ENCODE measurements around the gene RSPH1.
A peak's percentile ranks its signal among the peaks of the same experiment; 100 is the strongest.

Gene RSPH1

DNA sequence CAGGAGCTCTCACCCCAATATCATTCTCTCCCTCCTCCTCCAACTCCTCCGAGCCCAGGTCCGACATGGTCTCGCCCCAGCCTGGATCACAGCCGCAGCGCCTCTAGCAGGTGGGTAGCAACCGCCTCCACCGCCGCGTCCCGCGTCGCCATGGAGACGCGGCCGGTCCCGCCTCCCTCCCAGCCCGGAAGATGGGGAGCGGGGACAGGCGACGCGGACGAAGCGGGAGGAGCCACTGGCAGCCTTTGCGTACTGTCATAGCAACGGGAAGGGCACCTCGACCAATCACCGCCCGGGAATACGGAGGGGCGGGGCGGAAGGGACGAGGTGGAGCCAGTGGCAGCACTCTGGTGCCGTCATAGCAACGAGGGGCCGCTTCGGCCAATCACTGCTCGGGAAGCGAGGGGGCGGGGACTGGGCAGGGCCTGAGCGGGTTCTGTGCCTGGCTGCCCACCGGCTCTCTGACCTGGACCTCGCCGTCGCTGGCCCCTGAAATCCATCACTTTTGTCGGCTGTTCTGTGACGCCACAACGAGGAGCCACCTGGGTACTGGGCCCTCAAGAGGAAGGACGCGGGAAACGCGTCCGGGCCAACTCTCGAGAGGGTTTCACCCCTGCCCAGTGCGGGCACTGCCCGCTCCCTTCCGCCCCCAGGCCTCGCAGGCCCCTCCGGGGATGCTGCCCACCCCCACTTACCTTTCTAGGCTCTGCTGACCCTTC is at the start of gene RSPH1:
Gene RSPH1 (minus strand): TSS at position 105 of the 719 bp plus-strand sequence. CDS start 38 bp downstream, at position 67.
- in situ Hi-C loops (cut with HindIII; ENCODE audit: low pct_ligation_motif_present, low pct_unique_long_range_greater_than_20kb, low sequenced_read_pairs) = no loop called here

DNA sequence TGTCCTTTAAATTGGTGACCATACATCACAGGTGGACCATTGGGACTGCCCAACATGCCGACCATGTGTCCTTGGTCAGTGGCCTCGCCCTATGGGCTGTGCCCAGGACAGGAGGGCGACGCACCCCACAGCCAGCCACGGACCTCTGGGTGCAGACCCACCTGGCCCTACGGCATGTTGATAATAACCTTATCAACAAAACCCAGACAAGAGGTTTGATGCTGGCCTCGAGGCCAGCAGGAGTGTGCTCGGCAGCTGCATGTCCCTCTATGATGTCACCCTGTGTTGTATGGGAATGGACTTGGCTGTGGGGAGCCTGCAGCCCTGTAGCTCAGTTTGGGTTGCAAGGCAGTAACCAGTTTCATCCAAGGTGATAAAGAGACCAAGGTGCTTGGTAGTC is 49.7 kb upstream of the RSPH1 start:
- in situ Hi-C loops (cut with HindIII; ENCODE audit: low pct_ligation_motif_present, low pct_unique_long_range_greater_than_20kb, low sequenced_read_pairs) = no loop called here
- DNase-seq = no peak

More for the DNA sequence above, at the start of gene RSPH1:
- peak; percentile 96 for DNase-seq

DNA sequence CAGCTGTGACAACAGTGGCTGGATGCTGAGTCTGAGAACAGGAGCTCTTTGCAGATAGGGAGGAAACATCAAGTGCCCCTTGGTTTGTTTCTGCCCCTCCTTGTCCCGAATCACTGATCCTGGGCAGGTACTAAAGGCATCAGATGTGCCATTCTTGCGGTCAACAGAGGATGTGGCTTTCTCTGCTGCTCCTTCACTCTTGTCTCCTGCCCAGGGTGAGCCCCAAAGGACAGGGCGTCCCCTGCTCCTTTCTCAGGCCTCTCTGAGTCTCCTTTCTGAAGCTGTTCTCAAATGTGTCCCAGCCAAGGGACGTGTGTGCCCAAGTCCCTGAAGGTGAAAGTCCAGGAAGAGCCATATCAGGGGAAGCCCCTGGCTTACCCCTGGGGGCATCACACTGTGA is 49.3 kb upstream of the RSPH1 start:
- no peak for DNase-seq

DNA sequence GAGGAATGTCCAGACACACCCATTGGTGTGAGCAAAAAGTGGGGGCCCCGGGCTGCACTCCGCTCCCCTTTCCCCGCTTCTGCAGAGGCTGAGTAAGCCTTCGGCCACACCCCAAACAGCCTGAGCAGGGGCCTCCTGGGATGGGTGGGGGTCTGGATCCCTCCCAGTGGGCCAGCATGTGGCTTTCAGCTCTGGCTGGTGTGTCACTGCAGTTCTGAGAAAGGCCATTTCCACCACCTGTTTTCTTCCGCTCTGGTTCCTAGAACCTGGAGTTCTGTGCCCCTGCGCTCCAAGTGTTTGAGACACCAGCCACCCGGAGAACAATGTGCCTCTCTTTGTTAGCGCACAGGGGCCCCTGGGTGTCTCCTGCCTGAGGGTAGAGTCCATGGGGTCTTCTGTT is 48.5 kb upstream of the RSPH1 start:
- in situ Hi-C loops (cut with HindIII; ENCODE audit: low pct_ligation_motif_present, low pct_unique_long_range_greater_than_20kb, low sequenced_read_pairs) = no loop called here
- DNase-seq = no peak

More for the DNA sequence above, 49.3 kb upstream of the RSPH1 start:
- in situ Hi-C loops (cut with HindIII; ENCODE audit: low pct_ligation_motif_present, low pct_unique_long_range_greater_than_20kb, low sequenced_read_pairs) = no loop called here

DNA sequence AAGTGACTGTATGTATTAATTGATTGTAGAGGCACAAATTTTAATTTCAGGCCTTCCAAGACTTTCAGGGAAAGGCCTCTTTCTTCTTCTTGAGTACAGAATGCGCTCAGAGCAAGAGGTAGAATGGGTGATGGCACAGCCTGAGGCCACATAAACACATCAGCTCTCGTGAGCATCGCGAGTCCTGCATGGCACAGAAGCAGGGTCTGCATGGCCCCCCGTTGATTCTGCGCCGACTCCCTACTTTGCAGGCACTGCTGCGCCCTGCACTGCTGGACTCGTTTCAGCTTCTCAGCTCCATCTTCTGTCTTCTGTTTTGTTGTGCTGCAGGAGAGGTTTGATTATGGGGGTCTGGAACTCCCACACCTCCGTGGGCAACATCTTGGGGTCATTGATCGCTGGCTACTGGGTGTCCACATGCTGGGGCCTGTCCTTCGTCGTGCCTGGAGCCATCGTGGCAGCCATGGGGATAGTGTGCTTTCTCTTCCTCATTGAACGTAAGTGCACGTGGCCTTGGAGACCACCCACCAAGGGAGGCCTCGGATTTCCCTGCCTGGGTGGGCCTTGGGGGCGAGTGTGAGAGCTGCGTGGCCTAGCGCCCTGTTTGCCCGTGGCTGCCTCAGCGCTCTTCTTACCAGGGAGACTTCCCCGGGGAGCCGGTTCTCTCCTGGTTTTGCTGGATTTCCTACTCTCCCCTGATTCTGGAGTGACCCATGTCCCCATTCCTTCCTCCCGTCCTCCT is 47.3 kb upstream of the RSPH1 start:
- in situ Hi-C loops (cut with HindIII; ENCODE audit: low pct_ligation_motif_present, low pct_unique_long_range_greater_than_20kb, low sequenced_read_pairs) = no loop called here

DNA sequence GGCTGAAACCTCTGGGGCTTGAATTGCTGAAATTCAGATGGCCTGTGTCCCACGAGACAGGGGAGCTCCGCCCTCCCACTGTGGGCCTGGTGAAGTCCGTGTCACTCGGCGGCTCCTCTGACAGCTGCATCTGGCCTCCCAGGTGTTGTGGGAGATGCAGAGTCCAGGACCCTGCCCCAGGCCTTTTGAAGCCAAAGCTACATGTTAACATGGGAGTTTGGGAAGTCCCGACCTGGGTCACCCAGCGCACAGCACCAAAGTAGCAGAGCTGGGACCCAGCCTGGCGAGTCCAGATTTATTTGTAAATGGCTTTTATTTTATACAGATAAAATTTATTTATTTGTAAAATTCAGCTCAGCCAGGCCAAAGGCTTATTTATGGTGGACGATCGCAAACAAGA is 46.6 kb upstream of the RSPH1 start:
- in situ Hi-C loops (cut with HindIII; ENCODE audit: low pct_ligation_motif_present, low pct_unique_long_range_greater_than_20kb, low sequenced_read_pairs) = no loop called here
- DNase-seq = no peak

More for the DNA sequence above, 47.3 kb upstream of the RSPH1 start:
- DNase-seq = no peak

DNA sequence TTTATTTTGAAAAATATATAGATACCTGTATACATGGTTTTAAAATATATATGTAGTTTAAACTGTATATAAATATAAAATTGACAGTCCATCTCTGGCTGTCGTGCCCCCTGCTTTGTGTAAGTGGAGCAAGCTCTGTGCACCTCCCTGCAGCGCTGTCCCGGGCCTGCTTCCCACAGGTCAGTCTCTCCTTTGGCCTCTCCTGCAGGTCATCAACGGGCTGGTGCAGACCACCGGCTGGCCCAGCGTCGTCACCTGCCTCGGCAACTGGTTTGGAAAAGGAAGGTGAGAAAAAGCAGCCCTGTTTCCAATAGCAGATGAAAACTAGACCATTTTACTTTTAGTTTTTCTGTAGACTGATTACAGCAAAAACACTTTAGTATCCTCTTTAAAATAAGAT is 46.2 kb upstream of the RSPH1 start:
- no peak for DNase-seq
- in situ Hi-C loops (cut with HindIII; ENCODE audit: low pct_ligation_motif_present, low pct_unique_long_range_greater_than_20kb, low sequenced_read_pairs) = no loop called here

DNA sequence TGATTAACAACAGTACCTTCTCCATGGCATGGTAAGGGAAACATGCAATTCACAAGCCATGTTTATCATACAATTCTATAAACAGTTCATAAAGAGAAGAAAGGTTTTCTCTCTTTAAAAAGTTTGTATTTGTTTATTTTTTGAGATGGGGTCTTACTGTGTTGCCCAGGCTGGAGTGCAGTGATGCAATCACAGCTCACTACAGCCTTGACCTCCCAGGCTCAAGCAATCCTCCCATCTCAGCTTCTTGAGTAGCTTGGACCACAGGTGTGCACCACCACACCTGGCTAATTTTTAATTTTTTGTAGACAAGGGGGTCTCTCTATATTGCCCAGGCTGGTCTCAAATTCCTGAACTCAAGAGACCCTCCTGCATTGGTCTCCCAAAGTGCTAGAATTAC is 45.6 kb upstream of the RSPH1 start:
- DNase-seq = no peak
- in situ Hi-C loops (cut with HindIII; ENCODE audit: low pct_ligation_motif_present, low pct_unique_long_range_greater_than_20kb, low sequenced_read_pairs) = no loop called here

DNA sequence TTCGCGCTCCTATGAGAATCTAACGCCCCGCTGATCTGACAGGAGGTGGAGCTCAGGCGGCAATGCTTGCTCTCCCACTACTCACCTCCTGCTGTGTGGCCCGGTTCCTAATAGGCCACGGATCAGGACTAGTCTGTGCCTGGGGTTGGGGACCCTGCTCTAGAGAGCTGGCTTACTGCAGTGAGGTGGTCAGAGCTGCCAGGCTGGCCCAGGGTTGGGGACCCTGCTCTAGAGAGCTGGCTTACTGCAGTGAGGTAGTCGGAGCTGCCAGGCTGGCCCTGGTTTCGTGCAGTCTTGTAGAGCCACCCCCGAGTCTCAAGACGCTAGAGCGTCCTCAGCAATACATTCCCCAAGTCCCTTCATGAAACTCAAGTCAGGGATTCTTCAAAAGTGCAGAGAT is 45.1 kb upstream of the RSPH1 start:
- in situ Hi-C loops (cut with HindIII; ENCODE audit: low pct_ligation_motif_present, low pct_unique_long_range_greater_than_20kb, low sequenced_read_pairs) = no loop called here
- no peak for DNase-seq

DNA sequence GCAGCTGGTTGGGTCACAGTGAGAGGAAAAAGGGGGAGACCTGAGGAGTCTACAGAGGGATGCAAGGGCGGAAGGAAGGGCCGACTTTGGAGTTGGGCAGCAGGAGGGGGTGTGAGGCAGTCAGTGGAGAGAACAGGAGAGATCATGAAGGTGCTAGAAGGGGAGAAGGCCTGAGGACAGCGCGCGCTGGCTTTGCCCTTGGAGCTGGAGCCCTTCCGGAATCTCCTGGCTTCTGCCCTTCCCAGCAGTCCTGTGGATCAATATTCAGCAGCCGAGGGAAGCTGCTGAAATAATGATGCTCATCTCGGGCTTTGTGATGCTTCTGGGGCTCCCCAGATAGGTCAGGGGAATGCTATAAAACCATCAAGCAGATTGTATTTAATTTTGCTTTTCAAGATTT is 44.4 kb upstream of the RSPH1 start:
- in situ Hi-C loops (cut with HindIII; ENCODE audit: low pct_ligation_motif_present, low pct_unique_long_range_greater_than_20kb, low sequenced_read_pairs) = no loop called here
- DNase-seq = no peak

DNA sequence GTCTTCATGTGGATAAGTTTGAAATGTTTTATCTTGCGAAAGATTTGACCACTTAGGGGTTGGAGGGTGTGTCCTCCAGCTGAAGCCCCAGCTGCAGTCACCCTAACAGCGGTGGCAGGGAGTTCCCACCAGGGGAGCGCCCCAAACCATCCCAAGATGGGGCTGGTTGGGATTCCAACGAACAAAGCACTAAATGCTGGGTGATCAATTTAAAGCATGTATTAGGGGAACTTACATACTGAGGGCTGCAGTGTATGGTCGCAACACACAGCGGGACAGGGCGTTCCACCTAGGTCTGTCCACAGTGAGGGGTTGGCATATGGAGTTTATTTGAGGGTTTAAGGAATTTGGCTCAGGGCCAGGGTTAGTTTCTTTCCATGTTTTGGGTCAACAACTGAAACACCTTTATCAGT is 43.9 kb upstream of the RSPH1 start:
- peak; percentile 5 for DNase-seq

DNA sequence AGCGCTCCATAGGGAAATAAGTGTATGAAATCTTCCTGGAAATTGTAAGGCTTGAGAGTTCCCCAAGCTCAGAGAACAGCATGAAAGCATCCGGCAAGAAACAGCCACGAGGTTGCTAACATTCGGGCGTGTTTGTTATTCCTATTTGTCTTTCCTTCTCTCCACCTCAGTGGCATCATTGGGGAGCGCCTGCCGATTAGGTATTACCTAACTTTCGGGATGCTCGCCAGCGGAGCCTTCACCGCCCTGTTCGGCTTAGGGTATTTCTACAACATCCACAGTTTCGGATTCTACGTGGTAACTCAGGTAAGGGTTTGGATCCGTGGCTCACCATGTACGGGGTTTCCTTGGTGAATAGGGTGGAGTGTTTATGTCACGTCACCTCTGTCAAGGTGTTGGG is 43.3 kb upstream of the RSPH1 start:
- DNase-seq = no peak
- in situ Hi-C loops (cut with HindIII; ENCODE audit: low pct_ligation_motif_present, low pct_unique_long_range_greater_than_20kb, low sequenced_read_pairs) = no loop called here

More for the DNA sequence above, 43.9 kb upstream of the RSPH1 start:
- in situ Hi-C loops (cut with HindIII; ENCODE audit: low pct_ligation_motif_present, low pct_unique_long_range_greater_than_20kb, low sequenced_read_pairs) = no loop called here

DNA sequence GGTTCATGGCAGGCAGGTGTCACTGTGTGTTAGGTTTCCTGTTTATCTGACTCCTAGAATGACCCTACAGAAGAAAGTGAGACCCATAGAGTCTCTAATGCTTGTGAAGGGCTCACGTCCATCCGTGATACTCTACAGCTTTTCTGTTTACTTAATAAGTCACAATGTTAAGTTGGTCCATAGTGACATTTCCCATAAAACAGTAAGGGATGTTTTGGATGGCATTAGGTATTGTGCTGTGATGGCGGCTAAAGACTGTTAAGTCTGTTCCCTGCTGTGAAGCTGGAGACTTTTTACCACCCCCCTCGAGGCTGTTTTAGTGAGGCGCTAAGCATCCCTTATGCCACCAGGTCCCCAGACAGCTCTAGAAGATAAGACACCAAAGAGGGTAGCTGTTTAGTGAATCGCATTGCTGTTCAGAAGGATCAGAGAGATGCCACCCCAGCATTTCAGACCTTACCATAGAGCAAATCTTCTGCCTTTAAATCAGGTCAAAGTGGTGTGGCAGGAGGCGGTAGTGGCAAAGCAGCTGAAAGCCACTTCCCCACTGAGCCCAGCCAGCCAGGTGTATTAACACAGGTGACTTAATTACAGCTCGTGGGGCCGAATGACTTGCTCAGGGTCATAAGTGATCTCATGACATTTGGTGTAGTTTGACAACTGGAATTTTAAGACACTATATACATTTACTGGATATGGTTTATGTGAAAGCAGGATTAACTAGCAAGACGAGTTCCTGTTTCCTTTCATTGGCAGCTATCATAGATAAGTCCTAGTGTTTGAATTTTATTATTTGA is 42.7 kb upstream of the RSPH1 start:
- DNase-seq = no peak
- in situ Hi-C loops (cut with HindIII; ENCODE audit: low pct_ligation_motif_present, low pct_unique_long_range_greater_than_20kb, low sequenced_read_pairs) = no loop called here

DNA sequence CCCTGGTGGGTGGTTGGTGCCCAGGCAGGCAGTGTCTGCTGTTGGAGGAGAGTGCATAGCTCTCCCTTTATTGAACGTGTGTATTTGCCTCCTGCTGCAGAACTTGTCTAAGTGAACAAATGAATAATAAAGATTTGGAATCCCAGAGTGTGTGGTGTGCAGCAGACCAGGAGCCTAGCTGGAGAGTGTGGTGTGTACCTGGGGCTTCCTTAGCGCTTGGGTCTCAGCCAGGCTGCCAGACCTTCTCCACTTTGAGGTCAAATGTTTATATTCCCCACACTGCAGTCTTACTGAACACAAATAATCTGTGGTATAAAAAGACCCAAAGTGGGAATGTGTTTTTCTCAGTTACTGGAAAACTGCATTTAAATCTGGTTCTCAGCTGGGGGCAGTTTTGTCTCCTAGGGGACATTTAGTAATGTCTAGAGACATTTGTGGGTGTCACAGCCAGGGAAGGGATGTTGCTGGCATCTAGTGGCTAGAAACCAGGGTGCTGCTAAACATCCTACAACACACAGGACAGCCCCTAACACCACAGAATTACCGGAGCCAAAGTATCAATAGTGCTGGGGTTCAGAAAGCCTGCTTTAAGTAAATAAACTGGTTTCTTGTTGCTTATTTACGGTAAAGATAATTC is 41.2 kb upstream of the RSPH1 start:
- DNase-seq = peak; percentile 14
- in situ Hi-C loops (cut with HindIII; ENCODE audit: low pct_ligation_motif_present, low pct_unique_long_range_greater_than_20kb, low sequenced_read_pairs) = no loop called here

DNA sequence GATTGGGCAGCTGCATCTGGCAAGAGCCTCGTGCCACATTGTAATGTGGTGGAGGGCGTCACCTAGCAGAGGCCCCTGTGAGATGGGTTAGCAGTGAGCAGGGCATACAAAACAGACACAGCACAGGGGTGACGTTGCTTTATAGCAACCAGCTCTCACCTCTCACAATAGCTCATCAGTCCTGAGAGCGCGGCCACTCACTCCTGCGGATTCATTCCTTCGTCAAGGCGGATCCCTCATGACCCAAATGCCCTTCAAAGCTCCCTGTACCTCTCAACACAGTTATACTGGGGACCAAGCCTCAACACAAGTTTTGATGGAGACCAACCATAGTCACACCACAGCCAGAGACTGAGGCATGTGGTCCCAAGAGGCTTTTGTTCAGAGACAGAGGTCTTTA is 40.6 kb upstream of the RSPH1 start:
- in situ Hi-C loops (cut with HindIII; ENCODE audit: low pct_ligation_motif_present, low pct_unique_long_range_greater_than_20kb, low sequenced_read_pairs) = no loop called here
- DNase-seq = no peak

DNA sequence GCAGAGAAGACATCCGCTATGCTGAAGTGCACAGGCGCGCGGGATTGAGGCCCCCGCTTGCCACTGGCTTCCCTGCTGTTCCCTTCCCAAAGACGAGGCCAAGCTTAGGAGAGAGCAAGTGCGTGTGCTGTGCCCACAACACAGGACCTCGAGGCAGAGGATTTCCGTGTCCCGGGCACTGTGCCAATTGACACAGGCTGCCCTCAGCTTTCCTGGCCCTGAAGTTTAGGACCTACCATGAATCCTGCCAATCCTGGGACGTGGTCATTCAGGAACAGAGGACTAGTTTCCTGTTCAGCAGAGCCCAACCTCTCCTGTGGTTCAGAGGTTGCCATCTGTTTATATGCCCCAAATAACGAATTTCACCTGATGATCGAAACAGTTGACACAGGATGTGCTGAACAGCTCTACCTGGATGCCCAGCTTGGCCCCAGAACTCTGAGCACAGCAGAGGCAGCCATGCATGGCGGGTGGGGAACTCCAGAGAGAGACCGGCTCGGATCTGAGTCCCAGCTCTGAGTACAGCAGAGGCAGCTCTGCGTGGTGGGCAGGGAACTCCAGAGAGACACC is 39.7 kb upstream of the RSPH1 start:
- in situ Hi-C loops (cut with HindIII; ENCODE audit: low pct_ligation_motif_present, low pct_unique_long_range_greater_than_20kb, low sequenced_read_pairs) = no loop called here
- DNase-seq = no peak

DNA sequence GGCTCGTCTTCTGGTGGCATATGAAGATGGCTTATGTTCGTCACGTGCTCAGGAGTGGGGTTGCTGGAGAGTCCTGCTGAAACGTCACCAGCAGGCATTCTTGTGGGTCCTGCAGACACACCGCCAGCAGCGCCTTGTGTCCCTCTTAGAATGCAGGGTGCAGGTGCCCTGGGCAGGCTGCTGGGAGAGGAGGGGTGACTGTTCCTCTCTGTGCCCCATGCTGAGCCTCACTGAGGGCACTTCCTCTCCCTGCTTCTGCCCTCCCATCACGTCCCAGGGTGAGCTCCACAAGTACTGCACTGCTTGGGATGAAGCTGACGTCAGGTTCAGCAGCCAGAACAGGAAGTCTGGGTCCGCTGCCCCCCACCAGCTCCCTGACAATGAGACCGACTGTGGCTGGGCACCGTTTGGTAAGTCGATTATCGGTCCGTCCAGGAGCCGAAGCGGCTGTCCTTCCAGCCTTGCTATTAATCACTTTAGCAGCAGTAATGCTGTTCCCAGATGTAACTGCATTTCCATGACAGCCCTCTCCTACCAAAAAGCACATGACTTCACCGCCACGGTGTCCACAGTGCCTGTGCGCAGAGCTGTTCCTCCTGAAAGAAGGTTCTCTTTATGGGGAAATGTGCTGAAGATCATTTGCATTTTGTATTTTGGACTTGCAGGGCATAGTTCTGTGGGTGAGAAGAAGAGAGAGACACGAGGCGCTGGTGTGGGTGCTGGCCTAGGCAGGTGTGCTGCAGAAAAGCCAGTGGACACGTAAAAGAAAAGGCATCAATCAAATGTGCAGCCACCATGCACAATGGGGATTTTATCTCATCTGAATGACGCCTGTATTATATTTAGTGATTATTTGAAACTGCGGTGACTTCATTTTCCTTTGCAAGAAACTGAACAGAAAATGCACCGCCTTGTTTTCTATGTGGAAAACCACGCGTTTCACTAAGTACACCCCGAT is 38.7 kb upstream of the RSPH1 start:
- no peak for DNase-seq
- in situ Hi-C loops (cut with HindIII; ENCODE audit: low pct_ligation_motif_present, low pct_unique_long_range_greater_than_20kb, low sequenced_read_pairs) = no loop called here

DNA sequence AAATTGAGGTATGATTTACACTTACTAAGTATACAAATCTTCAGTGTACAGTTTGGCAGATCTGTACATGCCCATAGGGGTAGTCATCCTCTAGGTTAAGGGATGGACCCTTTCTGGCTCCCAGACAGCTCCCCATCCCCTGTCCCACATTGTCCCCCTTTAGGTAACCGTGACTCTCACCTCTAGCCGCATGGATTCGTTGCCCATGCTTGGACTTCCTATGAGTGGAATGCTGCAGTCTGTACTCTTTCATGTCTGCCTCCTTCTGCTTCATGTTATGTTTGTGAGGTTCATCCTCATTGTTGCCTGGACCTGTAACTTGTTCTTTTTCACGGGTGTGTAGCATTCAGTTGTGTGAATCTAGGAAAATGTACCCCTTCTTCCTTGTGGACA is 37.9 kb upstream of the RSPH1 start:
- DNase-seq = no peak
- in situ Hi-C loops (cut with HindIII; ENCODE audit: low pct_ligation_motif_present, low pct_unique_long_range_greater_than_20kb, low sequenced_read_pairs) = no loop called here

Measured in ACHN (cell line).